Fibroblast of gingiva (primary cell): ENCODE results near the gene B3GNT5.
"Not testable (repeated sequence)": the region's sequence is repeated elsewhere in the genome, so short reads cannot be mapped to it uniquely, and the experiment has no call there.

Experiments
- DNase-seq: peaks from one replicate; pipeline ENCODE4 v3.0.0-alpha.2; 2011; ENCODE audit warnings: low read depth

Gene B3GNT5

GRCh38 chr3:183230251-183230650, 22.8 kb upstream of the B3GNT5 start:
- not testable (repeated sequence) for DNase-seq

GRCh38 chr3:183230826-183231225, 22.2 kb upstream of the B3GNT5 start:
- DNase-seq: no peak

GRCh38 chr3:183233966-183234365, 19.1 kb upstream of the B3GNT5 start:
- DNase-seq: no peak

- DNase-seq: no peak
Observed at GRCh38 chr3:183239046-183239445, 14.0 kb upstream of the B3GNT5 start.

- DNase-seq: no peak
Observed at GRCh38 chr3:183242431-183242830, 10.6 kb upstream of the B3GNT5 start.

GRCh38 chr3:183244219-183244618, 8.8 kb upstream of the B3GNT5 start:
- no peak for DNase-seq

- DNase-seq: no peak
Observed at GRCh38 chr3:183244981-183245476, 8.0 kb upstream of the B3GNT5 start.

- peak; percentile 45 for DNase-seq
Observed at GRCh38 chr3:183247011-183247589, 6.0 kb upstream of the B3GNT5 start.

- no peak for DNase-seq
Observed at GRCh38 chr3:183249006-183249718, 3.9 kb upstream of the B3GNT5 start.

GRCh38 chr3:183252118-183252782, 803 bp upstream of the B3GNT5 start:
- no peak for DNase-seq

GRCh38 chr3:183253528-183254486, 754 bp downstream of the B3GNT5 start:
- DNase-seq: peak; percentile 75

- no peak for DNase-seq
Observed at GRCh38 chr3:183254487-183255347, 1.7 kb downstream of the B3GNT5 start.

- DNase-seq: no peak
Observed at GRCh38 chr3:183255348-183255730, 2.3 kb downstream of the B3GNT5 start.

GRCh38 chr3:183259087-183259486, 6.0 kb downstream of the B3GNT5 start:
- DNase-seq: no peak

- DNase-seq: no peak
Observed at GRCh38 chr3:183259621-183260020, 6.6 kb downstream of the B3GNT5 start.

GRCh38 chr3:183260167-183260904, 7.3 kb downstream of the B3GNT5 start:
- DNase-seq: peak; percentile 83

- no peak for DNase-seq
Observed at GRCh38 chr3:183261151-183261724, 8.2 kb downstream of the B3GNT5 start.

- no peak for DNase-seq
Observed at GRCh38 chr3:183262875-183263378, 9.9 kb downstream of the B3GNT5 start.

GRCh38 chr3:183264268-183264667, 11.2 kb downstream of the B3GNT5 start:
- DNase-seq: no peak

GRCh38 chr3:183265157-183265642, 12.1 kb downstream of the B3GNT5 start:
- peak; percentile 30 for DNase-seq
